Measurements from ENCODE around the gene PRKCB. TPM values are rescaled to one million over a fixed set of nuclear protein-coding genes. Genes with fewer than 3 reads are reported as not detected.

Gene PRKCB
- total RNA-seq, 4 donors from 2014 or later: 0.29 to 9.5 (median 2.9) TPM

- Histone ChIP-seq H3K4me1 (peaks cover 0 to 5% of the 10 kb centered on the region in 2 donors), H3K27ac (no peak overlapping the region), H3K27me3 (no peaks in the 10 kb centered on the region), H3K36me3 (no peaks in the 10 kb centered on the region), H3K4me3 (no peak overlapping the region), H3K9me3 (no peaks in the 10 kb centered on the region)
- DNase-seq: no peak
- intact Hi-C loops (cut with DNase I; ENCODE audit: low total_unique reads): no loop called here
- TF ChIP-seq POLR2A (IDR thresholded peaks at IDR 0.05) (no peak), CTCF (IDR thresholded peaks at IDR 0.05) (no peak)
Observed at GRCh38 chr16:23877107-23878070, 41.6 kb downstream of the PRKCB start.

GRCh38 chr16:23879735-23880373 is 44.1 kb downstream of the PRKCB start:
- no peak for DNase-seq
- no peak for TF ChIP-seq POLR2A (IDR thresholded peaks at IDR 0.05)
- no peak for TF ChIP-seq CTCF (IDR thresholded peaks at IDR 0.05)
- H3K4me3 ChIP-seq: no peak overlapping the region
- H3K27ac ChIP-seq: no peak overlapping the region
- intact Hi-C loops (cut with DNase I; ENCODE audit: low total_unique reads): no loop called here
- no peaks in the 10 kb centered on the region for H3K27me3 ChIP-seq
- no peaks in the 10 kb centered on the region for H3K9me3 ChIP-seq
- peaks cover 0 to 5% of the 10 kb centered on the region in 2 donors for H3K4me1 ChIP-seq
- no peaks in the 10 kb centered on the region for H3K36me3 ChIP-seq

- H3K36me3 ChIP-seq: no peaks in the 10 kb centered on the region
- no peaks in the 10 kb centered on the region for H3K9me3 ChIP-seq
- H3K27ac ChIP-seq: no peak overlapping the region
- no peaks in the 10 kb centered on the region for H3K4me1 ChIP-seq
- no peaks in the 10 kb centered on the region for H3K27me3 ChIP-seq
- no peak for DNase-seq
- intact Hi-C loops (cut with DNase I; ENCODE audit: low total_unique reads): no loop called here
- TF ChIP-seq POLR2A (IDR thresholded peaks at IDR 0.05): no peak
- no peak for TF ChIP-seq CTCF (IDR thresholded peaks at IDR 0.05)
- no peak overlapping the region for H3K4me3 ChIP-seq
Observed at GRCh38 chr16:23889189-23889588, 53.4 kb downstream of the PRKCB start.

- intact Hi-C loops (cut with DNase I; ENCODE audit: low total_unique reads): no loop called here
- no peaks in the 10 kb centered on the region for H3K9me3 ChIP-seq
Observed at GRCh38 chr16:23893986-23894385, 58.2 kb downstream of the PRKCB start.

More at GRCh38 chr16:23893986-23894385, 58.2 kb downstream of the PRKCB start:
- H3K27me3 ChIP-seq: no peaks in the 10 kb centered on the region
- no peak overlapping the region for H3K27ac ChIP-seq
- no peak for DNase-seq
- no peak overlapping the region for H3K4me3 ChIP-seq
- TF ChIP-seq POLR2A (IDR thresholded peaks at IDR 0.05): no peak
- TF ChIP-seq CTCF (IDR thresholded peaks at IDR 0.05): no peak
- no peaks in the 10 kb centered on the region for H3K36me3 ChIP-seq
- H3K4me1 ChIP-seq: no peaks in the 10 kb centered on the region
